Heart left ventricle (tissue), 13 donors: ENCODE measurements around the gene PRKG2.

ENCODE experiments used
- POLR2A ChIP-seq, 2 donors: fragments of 450-650 bp; IDR thresholded peaks; one replicate each; pipeline ENCODE4 v1.6.1; 2017; ENCODE audit warnings: antibody characterized with exemption in 2 of 2, mild to moderate bottlenecking in 2 of 2, moderate library complexity in 2 of 2
- TF ChIP-seq, protein P1 (sequence below), 12 donors: fragments of 200-600 bp; sonication (generic) in 4 of 12; IDR thresholded peaks; one replicate each; pipeline versions ENCODE4 v1.5.0 to v1.8.0; 2018 to 2022; ENCODE audit warnings: antibody characterized with exemption in 12 of 12, mild to moderate bottlenecking in 5 of 12
- donor health status: ischemic (EF 13 %, LVEDD 7.1; RV severe dilation, severe dysfunction).
- donor health status: DM: no; HTN: yes; CAD: no.
- donor health status: DM: no; HTN: no; CAD: no.
- donor health status: ischemic (EF 25% LVEDD 6.9; RV normal size, moderate dysfunction).
- donor health status: ischemic (EF 25% LVEDD 5.7; RV mildly dilated, moderate dysfunction).
- donor health status: ischemic (EF 35%, LVEDD 5.7; RV mildly dilated, moderate dysfunction).
- donor health status: nonischemic (EF 11% LVEDD 7.7; RV severe dilation, severe dysfunction).
- donor health status: DM: yes; HTN: yes; CAD: no.
- donor health status: PGD.
- donor health status: ischemic (EF 29% LVEDD 5.4; RV normal size, mild dysfunction).
- donor health status: nonischemic (EF 23%, LVEDD 6.1; RV moderate dilation, normal function).

DNA sequence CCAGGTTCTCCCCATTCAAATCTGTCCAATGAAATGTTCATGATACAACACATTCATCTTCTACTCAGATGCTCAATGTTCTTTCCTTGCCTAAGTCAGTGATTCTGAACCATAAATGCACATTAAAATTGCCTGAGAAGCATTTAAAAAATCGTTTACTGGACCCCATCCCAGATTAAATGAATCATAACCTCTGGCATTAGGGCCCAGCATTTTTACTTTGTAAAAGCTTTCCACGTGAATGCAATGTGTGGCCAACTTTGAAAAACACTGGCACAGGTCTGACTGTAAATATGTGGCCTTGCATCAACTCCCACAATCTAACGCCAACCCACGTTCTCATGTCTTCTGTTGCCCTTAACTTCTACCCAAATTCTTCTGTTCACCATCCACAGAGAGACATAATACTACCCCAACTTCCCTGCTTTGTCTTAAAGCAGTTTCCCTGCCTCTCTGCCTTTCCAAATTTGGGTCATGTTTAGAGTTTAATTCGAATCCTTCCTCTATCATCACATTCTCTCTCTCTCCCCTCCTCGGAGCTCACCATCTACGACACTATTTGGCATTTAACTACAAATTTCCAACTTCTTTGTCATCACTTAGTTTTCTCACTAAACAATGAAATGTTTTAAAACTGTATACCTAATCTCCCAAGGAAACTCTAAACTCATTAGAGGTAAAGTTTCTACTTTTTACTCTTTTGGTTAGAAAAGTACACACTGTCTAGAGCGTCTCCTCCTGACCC is 78.7 kb downstream of the PRKG2 start:
- TF ChIP-seq, protein P1, sequence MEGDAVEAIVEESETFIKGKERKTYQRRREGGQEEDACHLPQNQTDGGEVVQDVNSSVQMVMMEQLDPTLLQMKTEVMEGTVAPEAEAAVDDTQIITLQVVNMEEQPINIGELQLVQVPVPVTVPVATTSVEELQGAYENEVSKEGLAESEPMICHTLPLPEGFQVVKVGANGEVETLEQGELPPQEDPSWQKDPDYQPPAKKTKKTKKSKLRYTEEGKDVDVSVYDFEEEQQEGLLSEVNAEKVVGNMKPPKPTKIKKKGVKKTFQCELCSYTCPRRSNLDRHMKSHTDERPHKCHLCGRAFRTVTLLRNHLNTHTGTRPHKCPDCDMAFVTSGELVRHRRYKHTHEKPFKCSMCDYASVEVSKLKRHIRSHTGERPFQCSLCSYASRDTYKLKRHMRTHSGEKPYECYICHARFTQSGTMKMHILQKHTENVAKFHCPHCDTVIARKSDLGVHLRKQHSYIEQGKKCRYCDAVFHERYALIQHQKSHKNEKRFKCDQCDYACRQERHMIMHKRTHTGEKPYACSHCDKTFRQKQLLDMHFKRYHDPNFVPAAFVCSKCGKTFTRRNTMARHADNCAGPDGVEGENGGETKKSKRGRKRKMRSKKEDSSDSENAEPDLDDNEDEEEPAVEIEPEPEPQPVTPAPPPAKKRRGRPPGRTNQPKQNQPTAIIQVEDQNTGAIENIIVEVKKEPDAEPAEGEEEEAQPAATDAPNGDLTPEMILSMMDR (IDR thresholded peaks at IDR 0.05), result no peak
- no peak for TF ChIP-seq POLR2A (IDR thresholded peaks at IDR 0.05)
